DMS 273 (cell line): ENCODE data around the gene TPD52L2.
"Not testable (repeated sequence)": the region's sequence is repeated elsewhere in the genome, so short reads cannot be mapped to it uniquely, and the experiment has no call there.

ENCODE experiments used
- DNase-seq: peaks from one replicate; lab custom pipeline; 2025; ENCODE audit not compliant: unreplicated experiment; lab: John Stamatoyannopoulos, UW

Gene TPD52L2

DNA sequence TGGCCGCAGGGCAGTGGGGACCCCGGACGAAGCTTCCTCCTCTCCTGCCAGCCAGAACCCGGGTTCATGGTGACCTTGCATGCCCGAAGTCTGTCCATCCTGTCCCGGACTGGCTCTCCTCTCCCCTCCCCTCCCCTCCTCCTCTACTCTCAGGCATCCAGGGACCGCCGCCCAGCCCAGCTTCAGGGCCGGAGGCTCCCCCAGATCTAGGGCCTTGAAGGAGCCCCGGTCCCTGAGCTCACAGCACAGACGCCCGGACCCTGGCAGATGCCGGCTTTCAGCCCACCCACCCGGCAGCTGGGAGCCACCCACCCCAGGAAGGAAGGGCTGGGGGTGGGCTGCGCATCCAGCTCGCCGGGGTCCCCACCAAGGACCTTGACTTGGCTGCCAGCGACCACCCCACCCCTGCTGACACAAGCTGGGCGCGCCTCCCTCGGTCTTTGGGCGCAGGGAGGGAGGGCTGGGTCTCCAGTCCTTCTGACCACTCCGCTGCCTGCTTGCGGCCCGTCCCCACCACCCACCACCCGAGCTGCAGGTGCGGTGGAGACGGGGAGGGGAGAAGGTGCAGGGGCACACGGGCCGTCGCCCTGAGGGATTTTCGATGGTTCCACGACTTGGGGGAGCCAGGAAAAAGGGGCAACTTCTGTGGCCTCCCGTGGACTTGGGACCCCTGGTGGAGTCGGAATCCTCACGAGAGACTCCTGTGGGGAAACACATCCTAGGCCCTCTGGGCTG is 9.5 kb upstream of the TPD52L2 start:
- DNase-seq: no peak

DNA sequence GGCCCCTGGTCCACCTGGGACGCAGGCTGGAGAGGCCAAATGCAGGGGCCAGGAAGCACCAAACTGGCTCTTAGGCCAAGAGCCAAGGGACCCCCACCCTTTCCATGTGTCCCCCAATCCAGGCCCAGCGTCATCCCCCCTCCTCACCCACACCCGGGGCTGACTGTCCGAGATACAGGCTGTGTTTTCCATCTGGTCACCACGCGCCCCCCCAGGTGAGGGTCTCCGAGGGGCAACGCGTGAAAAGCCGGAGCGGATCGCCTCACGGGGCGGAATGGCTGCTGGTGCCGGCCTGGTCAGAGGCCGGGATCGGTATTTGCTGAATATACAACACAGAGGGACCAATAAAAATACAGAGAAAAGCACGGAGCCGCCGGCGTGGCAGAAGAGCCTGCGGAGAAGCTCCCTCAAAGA is 9.0 kb upstream of the TPD52L2 start:
- DNase-seq: no peak

DNA sequence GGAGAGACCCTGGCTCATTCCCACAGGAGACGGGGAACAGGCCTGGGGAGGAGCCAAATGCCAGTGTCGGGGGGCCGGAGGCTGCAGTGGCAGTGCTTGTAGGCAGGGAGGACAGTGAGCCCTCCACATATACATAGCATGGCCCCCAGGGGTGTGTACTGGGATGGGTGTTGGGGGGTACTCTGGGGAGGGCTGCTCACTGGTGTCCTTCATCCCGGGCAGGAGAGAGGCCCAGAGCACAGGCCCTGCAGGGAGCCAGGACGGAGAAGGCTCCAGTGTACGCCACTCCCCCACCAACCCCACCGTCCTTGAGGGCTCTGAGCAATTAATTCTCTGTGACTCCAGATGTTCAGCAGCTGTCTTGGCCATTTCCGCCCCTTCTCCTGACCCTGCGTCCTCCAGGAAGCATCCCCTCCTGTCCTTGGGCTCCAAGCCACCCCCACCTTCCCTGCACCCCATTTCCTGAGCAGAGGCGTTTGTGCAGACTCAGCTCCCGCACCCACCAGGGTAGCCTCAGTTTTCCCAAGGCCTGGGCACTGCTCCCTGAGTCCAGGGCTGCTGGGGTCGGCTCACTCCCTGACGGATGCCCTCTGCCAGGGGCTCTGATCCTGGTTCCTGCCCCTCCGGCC is 7.2 kb upstream of the TPD52L2 start:
- no peak for DNase-seq

DNA sequence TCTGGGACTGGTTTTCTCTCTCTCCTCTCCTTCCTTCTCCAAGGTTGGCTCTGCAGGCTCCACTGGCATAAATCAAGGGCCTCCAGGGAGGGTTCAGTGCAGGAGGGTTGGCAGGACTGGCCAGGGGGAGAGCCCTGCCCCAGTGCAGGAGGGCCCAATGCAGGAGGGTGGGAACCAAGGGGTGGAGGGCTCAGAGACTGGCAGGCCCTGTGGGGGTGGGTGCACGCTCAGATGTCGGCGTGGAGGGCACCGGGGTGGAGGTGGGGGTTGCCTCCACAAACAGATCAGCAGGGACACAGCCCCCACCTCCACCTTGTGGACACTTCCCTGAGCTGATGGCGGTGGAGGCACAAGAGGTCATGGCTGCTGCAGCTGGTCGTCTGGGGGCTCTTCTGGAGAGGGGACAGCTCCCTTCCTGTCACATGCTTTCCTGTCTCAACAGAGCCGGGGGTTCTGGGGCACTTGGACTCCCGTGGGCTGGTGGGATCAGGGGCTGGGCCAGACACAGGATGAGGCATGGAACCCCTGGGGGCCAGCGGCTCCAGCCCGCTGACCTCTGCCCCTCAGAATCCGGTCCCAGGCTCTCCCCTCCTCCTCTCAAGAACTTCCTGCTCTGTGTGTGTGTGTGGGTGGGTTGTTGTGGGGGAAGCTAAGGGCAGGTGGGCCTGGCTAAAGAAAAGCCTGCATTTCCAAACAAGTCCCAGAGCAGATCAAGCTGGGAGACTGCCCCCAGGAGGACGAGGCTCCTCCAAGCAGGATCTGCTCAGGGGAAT is 6.5 kb upstream of the TPD52L2 start:
- peak; percentile 67 for DNase-seq

DNA sequence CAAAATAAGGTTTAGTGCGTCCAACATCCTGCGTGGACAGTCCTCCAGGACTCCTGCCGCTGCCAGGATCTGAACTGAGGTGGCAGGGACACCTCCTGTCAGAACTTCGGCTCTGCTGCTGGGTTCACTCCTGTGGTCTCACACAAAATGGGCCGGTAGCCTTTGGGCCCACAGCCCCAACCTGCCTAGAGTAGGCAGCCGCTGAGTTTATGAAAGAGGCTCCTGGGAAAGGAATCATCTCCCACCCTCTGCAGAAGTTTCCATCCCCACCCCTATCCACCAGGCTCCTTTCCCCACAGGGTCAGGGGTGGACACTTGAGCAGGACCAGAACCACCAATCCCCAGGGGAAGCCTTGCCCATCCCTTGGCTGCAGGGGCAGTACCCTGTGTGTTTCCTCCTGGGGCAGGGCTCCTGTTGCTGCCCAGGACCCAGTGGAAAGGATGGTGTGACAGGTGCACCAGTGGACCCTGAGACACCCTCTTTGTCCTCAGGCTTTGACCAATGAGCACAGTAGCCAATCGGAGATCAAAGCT is 5.8 kb upstream of the TPD52L2 start:
- DNase-seq: no peak

DNA sequence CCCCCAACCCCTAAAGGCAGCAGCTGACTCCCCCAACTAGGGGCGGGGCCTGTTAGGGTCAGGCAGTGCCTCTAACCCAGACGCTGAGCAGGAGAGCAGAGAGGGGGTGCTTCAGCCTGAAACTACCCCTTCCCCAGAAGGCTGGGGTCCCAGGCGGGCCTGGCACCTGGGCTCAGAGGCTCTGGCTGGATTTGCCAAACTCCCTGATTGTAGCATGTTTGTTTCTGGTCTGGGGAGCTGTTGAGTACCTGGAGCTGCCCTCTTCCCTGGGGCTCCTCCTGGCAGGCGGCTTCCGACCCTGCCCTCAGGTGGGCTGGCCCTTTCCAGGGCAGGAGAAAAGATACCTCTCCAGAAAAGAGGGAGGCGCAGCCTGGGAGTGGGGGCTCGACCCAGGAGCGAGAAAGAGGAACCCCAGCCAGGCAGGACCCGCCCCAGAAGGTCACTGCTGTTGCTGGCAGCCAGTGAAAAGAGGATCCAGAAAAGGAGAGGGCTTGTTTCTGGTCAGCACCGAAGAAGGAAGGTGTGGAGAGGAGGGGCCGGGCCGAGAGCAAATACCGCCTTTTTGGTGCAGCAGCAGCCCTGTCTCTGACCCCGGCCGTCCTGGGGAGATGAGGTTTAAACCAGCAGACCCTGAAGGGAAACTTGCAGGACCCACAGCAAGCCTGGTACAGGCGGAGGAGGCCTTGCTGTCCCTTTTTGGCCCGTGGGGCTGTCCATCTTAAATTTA is 4.6 kb upstream of the TPD52L2 start:
- no peak for DNase-seq

DNA sequence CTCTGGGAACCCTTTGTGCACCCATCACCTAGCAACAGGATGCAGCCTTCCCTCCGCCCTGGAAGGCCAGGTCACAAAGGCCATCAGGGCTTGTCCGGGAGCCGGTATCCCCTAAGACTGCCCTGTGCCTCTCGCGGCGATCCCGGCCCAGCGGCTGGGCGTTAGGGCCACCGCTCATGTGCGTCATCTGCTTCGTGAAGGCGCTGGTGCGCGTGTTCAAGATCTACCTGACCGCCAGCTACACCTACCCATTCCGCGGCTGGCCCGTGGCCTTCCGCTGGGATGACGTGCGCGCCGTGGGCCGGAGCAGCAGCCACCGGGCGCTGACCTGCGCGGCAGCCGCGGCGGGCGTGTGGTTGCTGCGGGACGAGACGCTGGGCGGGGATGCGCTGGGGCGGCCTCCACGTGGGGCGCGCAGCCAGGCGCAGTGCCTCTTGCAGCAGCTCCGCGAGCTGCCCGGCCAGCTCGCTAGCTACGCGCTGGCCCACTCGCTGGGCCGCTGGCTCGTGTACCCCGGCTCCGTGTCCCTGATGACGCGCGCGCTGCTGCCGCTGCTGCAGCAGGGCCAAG is 3.6 kb upstream of the TPD52L2 start, which contains the start of gene ABHD16B:
Gene ABHD16B, plus strand, starts transcription at position 134 of the 570 bp plus-strand sequence. Its CDS starts 43 bp downstream, at position 177.
- DNase-seq: no peak

DNA sequence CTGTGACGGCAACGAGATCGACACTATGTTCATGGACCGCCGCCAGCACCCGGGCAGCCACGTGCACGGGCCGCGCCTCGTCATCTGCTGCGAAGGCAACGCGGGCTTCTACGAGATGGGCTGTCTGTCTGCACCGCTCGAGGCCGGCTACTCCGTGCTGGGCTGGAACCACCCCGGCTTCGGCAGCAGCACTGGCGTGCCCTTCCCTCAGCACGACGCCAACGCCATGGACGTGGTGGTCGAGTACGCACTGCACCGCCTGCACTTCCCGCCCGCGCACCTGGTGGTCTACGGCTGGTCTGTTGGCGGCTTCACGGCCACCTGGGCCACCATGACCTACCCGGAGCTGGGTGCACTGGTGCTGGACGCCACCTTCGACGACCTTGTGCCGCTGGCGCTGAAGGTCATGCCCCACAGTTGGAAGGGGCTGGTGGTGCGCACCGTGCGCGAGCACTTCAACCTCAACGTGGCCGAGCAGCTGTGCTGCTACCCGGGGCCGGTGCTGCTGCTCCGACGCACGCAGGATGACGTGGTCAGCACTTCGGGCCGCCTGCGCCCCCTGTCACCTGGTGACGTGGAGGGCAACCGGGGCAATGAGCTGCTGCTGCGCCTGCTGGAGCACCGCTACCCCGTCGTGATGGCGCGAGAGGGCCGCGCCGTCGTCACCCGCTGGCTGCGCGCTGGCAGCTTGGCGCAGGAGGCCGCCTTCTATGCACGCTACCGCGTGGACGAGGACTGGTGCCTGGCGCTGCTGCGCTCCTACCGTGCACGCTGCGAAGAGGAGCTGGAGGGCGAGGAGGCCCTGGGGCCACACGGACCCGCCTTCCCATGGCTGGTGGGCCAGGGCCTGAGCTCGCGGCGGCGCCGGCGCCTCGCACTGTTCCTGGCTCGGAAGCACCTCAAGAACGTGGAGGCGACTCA is 2.8 kb upstream of the TPD52L2 start:
- DNase-seq: no peak

DNA sequence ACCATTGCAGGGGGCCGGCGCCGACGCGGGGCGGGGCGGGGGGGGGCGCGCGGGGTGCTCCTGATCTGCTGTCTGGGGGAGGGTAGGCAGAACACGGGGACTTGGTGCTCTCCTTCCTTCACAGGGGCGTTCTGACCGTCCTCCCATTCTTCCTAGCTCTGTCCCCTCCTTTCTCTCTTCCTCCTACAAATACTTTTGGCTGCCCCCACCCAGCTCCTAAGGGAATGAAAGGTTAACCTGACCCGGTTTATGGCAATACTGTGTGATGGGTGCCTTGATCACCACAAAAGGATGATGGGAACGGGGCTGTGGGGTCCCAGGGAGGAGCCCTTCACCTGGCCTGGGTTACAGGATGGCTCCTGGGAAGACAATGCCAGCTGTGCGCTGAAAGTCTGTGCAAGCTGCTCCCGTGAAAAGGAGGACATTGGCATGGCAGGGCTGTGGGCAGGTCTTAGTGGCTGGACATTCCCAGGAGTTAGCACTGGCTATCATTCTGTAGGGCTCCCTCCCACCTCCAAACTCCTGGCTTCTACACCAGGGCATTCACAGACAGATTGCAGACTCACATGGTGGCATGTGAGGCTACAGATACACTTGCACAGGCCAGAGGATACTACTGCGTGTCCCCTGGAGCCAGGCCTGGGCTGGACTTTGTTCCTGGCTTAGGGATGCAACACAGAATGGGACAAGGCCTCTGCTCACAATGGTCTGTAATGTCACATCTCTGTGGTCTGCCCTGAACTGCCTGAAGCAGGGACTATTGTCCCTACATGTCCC is 1.9 kb upstream of the TPD52L2 start:
- DNase-seq: no peak

DNA sequence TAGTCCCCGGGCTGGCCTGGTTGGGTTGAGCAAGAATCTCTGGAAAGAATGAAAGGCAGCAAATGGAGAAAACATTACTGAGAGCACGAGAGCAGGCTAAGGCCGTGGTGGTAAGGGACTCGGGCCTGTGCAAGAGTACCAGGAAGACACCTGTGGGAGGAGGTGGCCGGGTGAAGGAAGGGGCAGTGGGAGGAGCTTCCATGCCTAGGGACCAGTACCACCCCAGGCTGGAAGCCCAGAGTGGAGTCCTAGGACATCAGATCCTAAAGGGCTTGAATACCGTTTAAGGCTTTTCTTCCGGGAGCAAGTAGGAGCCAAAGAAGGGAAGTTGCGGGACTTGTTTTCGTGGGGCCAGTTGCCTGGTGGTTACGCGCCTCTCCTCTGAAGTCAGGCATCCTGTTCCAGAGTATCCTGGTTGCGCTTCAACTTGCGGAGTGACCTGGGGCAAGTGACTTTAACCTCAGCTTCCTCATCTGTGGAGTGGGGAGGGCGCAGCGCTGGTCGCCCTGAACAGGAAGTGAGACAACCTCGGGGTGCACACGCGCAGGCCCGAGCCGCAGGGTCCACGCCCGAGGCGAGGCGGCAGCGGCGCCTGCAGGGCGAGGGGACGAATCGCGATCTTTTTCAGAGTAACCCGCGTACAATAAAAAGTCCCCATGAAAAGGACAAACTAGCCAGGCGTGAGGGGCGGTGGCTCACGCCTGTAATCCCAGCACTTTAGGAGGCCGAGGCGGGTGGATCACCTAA is 1.1 kb upstream of the TPD52L2 start:
- peak; percentile 91 for DNase-seq

DNA sequence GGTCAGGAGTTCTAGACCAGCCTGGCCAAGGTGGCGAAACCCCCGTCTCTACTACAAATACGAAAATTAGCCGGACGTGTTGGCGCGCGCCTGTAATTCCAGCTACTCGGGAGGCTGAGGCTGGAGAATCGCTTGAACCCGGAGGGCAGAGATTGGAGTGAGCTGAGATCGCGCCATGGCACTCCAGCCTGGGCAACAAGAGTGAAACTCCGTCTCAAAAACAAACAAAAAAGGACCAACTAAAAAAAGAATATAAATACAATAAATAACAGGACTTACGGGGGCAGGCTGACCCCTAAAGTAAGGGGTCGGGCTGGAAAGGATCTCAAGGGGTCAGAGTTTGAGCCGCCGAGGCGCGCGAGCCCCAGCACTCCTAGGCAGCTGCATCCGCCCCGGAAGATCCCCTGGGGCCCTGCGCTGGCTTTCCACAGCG is 509 bp upstream of the TPD52L2 start:
- DNase-seq: no peak

DNA sequence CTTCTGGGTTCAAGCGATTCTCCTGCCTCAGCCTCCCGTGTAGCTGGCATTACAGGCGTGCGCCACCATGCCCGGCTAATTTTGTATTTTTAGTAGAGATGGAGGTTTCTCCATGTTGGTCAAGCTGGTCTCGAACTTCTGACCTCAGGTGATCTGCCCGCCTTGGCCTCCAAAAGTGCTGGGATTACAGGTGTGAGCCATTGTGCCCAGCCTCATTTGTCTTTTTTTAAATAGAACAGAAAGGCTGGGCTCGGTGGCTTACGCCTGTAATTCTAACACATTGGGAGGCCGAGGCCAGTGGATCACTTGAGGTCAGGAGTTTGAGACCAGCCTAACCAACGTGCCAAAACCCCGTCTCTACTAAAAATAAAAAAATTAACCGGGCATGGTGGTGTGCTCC is 2.0 kb downstream of the TPD52L2 start:
- DNase-seq: not testable (repeated sequence)

DNA sequence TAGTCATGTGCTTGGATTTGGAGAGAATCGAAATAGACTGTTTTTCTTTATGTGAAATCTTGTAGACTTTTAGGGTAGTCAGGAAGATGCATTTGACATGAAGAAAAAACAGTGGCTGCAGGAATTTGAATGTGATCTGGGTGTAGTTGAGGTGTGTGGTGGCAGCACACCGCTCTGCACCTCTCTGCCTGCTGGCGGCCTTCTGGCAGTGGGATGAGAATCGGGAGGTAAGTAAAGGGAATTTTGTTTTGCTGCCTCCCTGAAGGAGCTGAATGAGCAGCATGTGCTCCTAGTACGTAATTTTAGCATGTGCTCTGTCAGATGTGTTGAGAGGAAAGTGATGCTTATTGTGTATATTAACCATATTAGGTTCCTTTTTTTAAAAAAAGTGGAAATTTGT is 3.2 kb downstream of the TPD52L2 start:
- no peak for DNase-seq

DNA sequence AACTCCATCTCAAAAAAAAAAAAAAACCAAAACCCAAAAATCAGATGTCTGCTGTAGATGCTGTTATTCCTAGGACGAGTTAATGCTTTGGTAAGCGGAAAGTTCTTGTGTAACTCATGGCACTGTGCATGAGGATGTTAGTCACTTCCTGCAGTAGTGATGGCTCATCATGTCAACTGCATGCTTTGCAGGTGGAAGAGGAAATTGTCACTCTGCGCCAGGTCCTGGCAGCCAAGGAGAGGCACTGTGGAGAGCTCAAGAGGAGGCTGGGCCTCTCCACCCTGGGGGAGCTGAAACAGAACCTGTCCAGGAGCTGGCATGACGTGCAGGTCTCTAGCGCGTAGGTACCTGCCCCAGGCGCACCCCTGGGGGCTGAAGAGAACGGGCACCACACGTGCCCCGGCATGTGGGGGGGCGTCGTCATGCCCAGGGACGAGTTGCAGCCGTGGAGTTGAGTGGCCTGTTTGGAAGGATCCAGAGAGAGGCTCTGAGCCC is 8.5 kb downstream of the TPD52L2 start:
- no peak for DNase-seq

DNA sequence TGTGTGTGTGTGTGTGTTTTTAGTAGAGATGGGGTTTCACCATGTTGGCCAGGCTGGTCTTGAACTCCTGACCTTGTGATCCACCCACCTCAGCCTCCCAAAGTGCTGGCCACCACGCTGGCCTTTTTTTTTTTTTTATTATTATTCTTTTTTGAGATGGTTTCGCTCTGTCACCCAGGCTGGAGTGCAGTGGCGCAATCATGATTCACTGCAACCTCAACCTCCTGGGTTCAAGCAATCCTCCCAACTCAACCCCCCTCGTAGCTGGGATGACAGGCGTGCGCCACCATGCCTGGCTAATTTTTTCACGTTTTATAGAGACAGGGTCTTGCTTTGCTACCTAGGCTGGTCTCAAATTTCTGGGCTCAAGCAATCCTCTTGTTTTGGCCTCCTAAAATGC is 9.2 kb downstream of the TPD52L2 start:
- DNase-seq: not testable (repeated sequence)

DNA sequence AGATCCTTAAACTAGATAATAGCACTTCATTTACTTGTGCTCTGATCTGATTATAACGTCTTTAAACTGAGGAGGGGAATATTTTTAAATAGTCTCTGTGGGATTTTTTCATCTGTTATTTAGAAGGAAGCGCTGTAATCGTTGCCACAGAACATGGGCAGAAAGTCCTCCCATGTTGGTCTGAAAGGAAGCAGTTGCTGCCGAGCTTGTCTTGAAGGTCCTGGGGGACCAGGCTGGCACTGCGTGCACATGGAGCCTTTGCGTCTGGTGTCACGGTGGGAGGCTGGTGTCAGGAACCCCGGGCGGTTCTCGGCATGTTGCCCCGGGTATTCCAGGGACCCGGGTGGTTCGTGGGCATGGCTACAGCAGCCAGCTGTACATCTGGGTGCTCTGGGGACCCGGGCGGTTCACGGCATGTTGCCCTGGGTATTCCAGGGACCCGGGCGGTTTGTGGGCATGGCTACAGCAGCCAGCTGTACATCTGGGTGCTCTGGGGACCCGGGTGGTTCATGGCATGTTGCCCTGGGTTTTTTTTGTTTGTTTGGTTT is 11.5 kb downstream of the TPD52L2 start:
- DNase-seq: peak; percentile 73

DNA sequence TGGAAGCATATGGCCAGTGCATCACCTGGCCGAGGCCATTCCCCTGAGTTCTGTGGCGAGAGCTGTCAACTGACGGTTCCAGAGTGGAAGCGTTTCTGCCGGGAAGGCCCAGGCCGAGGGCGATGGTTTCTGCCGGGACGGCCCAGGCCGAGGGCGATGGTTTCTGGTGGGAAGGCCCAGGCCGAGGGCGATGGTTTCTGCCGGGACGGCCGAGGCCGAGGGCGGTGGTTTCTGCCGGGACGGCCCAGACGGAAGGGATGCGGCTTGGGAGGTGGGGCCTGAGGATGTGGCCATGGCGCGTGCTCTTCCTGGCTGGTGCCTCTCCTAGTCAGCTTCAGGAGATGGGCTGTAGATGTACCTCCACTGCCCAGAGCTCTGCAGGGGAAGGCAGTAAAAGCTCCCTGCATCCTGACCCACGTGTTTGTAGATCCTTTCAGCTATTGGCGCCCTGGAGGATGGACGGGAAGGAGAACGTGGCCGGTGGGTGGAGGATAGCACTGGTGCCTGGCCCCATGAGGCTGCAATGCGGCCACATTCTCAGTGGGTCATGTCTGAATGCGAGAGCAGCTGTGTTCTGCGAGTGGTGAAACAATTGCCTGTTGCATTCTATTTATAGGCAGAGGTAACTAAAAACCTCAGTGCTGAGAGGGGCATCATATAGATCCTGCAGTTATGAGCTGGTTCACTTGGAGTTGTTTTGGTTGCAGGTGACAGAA is 12.8 kb downstream of the TPD52L2 start:
- DNase-seq: no peak
